OCI-LY1 (cell line): ENCODE measurements around the gene GPX7.

Experiments used
- H2AFZ ChIP-seq: fragments of 200-600 bp; sonication (generic), shearing (Covaris generic); 2 replicates; pipeline ENCODE4 v1.6.0; 2014; ENCODE audit warnings: antibody characterized with exemption, mild to moderate bottlenecking, low read length
- H3F3A ChIP-seq: fragments of 200-600 bp; sonication (generic), shearing (Covaris generic); 2 replicates; pipeline ENCODE4 v1.6.0; 2014; ENCODE audit warnings: mild to moderate bottlenecking, antibody characterized with exemption, low read length, moderate library complexity; ENCODE audit not compliant: insufficient read depth
- H3K27ac ChIP-seq: fragments of 200-600 bp; sonication (generic); 2 replicates; pipeline ENCODE4 v1.5.1; 2014; ENCODE audit warnings: low read length, mixed run types, mild to moderate bottlenecking, low read depth; ENCODE audit not compliant: poor library complexity, severe bottlenecking
- H3K27me3 ChIP-seq: fragments of 200-600 bp; sonication (generic); 2 replicates; pipeline ENCODE4 v1.6.0; 2014; ENCODE audit warnings: antibody characterized with exemption, mild to moderate bottlenecking, low read length, moderate library complexity; ENCODE audit not compliant: insufficient read depth
- H3K36me3 ChIP-seq: fragments of 200-600 bp; sonication (generic); 2 replicates; pipeline ENCODE4 v1.6.1; 2014; ENCODE audit warnings: mild to moderate bottlenecking, antibody characterized with exemption, low read length, moderate library complexity, mixed read lengths; ENCODE audit not compliant: insufficient read depth
- H3K4me1 ChIP-seq: fragments of 200-600 bp; sonication (generic); 2 replicates; pipeline ENCODE4 v1.5.1; 2014; ENCODE audit warnings: mild to moderate bottlenecking, low read length, moderate library complexity; ENCODE audit not compliant: insufficient read depth, severe bottlenecking
- H3K4me2 ChIP-seq: fragments of 200-600 bp; sonication (generic), shearing (Covaris generic); 2 replicates; pipeline ENCODE4 v1.6.1; 2014; ENCODE audit warnings: low read length
- H3K4me3 ChIP-seq: fragments of 200-600 bp; sonication (generic); 2 replicates; pipeline ENCODE4 v1.5.1; 2014; ENCODE audit warnings: low read length, low read depth, mild to moderate bottlenecking, mixed read lengths; ENCODE audit not compliant: poor library complexity, severe bottlenecking
- H3K79me2 ChIP-seq: fragments of 200-600 bp; shearing (Covaris generic); 2 replicates; pipeline ENCODE4 v1.6.1; 2016; ENCODE audit warnings: mixed run types, low read length, mixed read lengths; ENCODE audit not compliant: insufficient read depth
- H3K9ac ChIP-seq: fragments of 200-600 bp; sonication (generic), shearing (Covaris generic); 2 replicates; pipeline ENCODE4 v1.6.1; 2014; ENCODE audit warnings: mild to moderate bottlenecking, low read length, mixed read lengths
- H3K9me2 ChIP-seq: fragments of 200-600 bp; sonication (generic), shearing (Covaris generic); 2 replicates; pipeline ENCODE4 v1.6.1; 2014; ENCODE audit warnings: low read depth, mild to moderate bottlenecking, low read length, mixed read lengths
- H3K9me3 ChIP-seq: fragments of 200-600 bp; shearing (Covaris generic); 2 replicates; pipeline ENCODE4 v1.6.1; 2014; ENCODE audit warnings: low read length, mixed read lengths
- H4K20me1 ChIP-seq: fragments of 200-600 bp; sonication (generic), shearing (Covaris generic); 2 replicates; pipeline ENCODE4 v1.6.0; 2016; ENCODE audit warnings: mild to moderate bottlenecking, low read length; ENCODE audit not compliant: insufficient read depth
- CTCF ChIP-seq: fragments of 200-600 bp; sonication (generic), shearing (Covaris generic); IDR thresholded peaks from 2 replicates; pipeline ENCODE4 v1.5.1; 2017; ENCODE audit warnings: mild to moderate bottlenecking, antibody characterized with exemption, low read length, moderate library complexity, mixed read lengths
- EZH2 ChIP-seq: fragments of 200-600 bp; sonication (generic), shearing (Covaris generic); IDR thresholded peaks from 2 replicates; pipeline ENCODE4 v1.8.0; 2017; ENCODE audit warnings: borderline replicate concordance, mixed run types, mild to moderate bottlenecking, antibody characterized with exemption, low read length, moderate library complexity, mixed read lengths

The GPX7 gene

DNA sequence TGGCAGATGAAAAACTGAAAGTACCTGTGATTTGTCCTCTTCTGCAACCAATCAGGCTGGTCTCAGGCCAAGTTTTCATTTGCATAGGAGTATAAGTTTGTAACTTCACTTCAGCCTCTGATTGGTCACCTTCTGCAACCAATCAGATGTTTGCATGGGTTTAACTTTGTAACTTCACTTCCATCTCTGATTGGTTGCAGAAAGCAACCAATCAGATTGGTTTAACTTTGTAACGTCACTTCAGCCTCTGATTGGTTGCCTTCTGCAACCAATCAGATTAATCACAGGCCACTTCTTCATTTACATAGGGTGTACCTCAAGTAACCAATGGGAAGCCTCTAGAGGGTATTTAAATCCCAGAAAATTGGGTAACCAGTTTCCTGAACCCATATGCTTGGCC is 30.4 kb upstream of the GPX7 start:
- Histone ChIP-seq H3K27me3 (no peaks in the 10 kb centered on the region), H3K4me3 (no peak overlapping the region), H3K9ac (no peak overlapping the region), H4K20me1 (no peaks in the 10 kb centered on the region), H3F3A (no peaks in the 10 kb centered on the region), H3K4me1 (peaks cover 8% of the 10 kb centered on the region), H3K27ac (no peak overlapping the region), H3K9me3 (no peaks in the 10 kb centered on the region), H3K4me2 (no peak overlapping the region), H3K9me2 (no peaks in the 10 kb centered on the region), H2AFZ (no peak overlapping the region), H3K79me2 (no peaks in the 10 kb centered on the region), H3K36me3 (no peaks in the 10 kb centered on the region)
- TF ChIP-seq CTCF (no peak), EZH2 (no peak)

GRCh38 chr1:52572387-52572786 is 29.8 kb upstream of the GPX7 start:
- no peaks in the 10 kb centered on the region for H4K20me1 ChIP-seq
- no peaks in the 10 kb centered on the region for H3K27me3 ChIP-seq
- no peaks in the 10 kb centered on the region for H3K9me2 ChIP-seq
- no peaks in the 10 kb centered on the region for H3K79me2 ChIP-seq
- H3K4me2 ChIP-seq: no peak overlapping the region
- no peak overlapping the region for H3K27ac ChIP-seq
- no peak overlapping the region for H3K4me3 ChIP-seq
- no peak overlapping the region for H3K9ac ChIP-seq
- H2AFZ ChIP-seq: no peak overlapping the region
- no peaks in the 10 kb centered on the region for H3K9me3 ChIP-seq
- TF ChIP-seq CTCF: no peak
- no peak for TF ChIP-seq EZH2
- H3F3A ChIP-seq: no peaks in the 10 kb centered on the region
- peaks cover 8% of the 10 kb centered on the region for H3K4me1 ChIP-seq
- H3K36me3 ChIP-seq: no peaks in the 10 kb centered on the region

- H3K79me2 ChIP-seq: no peaks in the 10 kb centered on the region
- H3K27me3 ChIP-seq: no peaks in the 10 kb centered on the region
- no peaks in the 10 kb centered on the region for H3F3A ChIP-seq
- no peak overlapping the region for H3K27ac ChIP-seq
- H2AFZ ChIP-seq: no peak overlapping the region
- H4K20me1 ChIP-seq: no peaks in the 10 kb centered on the region
- H3K9me3 ChIP-seq: no peaks in the 10 kb centered on the region
- no peak for TF ChIP-seq CTCF
- TF ChIP-seq EZH2: no peak
- no peaks in the 10 kb centered on the region for H3K9me2 ChIP-seq
- no peaks in the 10 kb centered on the region for H3K36me3 ChIP-seq
- H3K4me3 ChIP-seq: no peak overlapping the region
- peaks cover 4% of the 10 kb centered on the region for H3K4me1 ChIP-seq
- no peak overlapping the region for H3K9ac ChIP-seq
- H3K4me2 ChIP-seq: no peak overlapping the region
Measured at GRCh38 chr1:52574594-52574993, 27.6 kb upstream of the GPX7 start.
